Measurements from ENCODE around the gene ITGAE. TPM values are rescaled to one million over a fixed set of nuclear protein-coding genes. Genes with fewer than 3 reads are reported as not detected.

The ITGAE gene
- total RNA-seq, 2 donors from 2014 or later, result 9.1 to 12.9 TPM

DNA sequence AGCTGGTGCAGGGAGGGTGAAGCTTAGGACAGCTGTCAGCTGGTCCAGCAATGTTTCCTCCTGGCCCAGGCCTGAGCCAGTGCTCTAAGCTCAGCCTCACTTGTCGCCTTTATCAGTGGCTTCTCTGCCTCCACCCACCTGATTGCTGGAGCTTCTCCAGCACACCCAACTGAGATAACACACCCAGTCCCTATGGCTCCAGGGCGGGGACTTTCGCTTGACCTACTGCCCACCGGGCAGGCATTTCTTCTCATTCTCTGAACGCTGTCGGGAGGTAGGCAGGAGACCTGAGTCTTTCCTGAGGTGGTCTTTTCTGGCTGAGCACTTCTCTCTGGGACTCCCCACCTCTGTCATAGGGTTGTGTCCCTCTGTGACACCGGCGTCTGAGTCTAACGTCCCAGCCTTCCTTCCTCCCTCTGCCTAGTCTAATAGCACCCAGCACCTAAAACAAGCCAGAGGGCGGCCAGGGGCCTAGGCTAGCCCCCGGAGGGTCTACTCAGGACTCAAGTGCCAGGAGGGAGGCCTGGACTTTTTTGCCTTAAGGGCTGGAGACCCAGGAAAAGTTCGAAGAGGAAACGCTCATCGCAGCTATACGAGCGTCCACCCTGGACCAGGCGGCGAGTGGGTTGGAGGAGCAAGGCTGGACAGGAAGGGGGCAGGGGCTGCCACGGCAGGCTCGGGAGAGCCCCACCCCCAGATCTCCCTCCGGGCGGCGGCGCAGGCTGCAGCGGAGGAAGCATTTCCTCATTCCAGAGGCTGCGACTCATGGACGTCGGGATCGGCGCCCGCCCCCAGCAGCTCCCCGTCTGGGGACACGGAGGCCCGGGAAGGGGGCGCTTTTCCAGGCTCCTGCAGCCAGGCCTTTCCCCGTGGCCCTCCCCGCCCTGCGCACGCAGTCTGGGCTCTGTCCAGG, 133.4 kb downstream of the ITGAE start:
- H3K4me1 ChIP-seq, result peaks cover 42% of the 10 kb centered on the region
- peak overlapping the region; percentile 72 to 83 for H3K4me3 ChIP-seq
- no peaks in the 10 kb centered on the region for H3K9me3 ChIP-seq
- 2 to 4% methylated on average over 12 to 37 of the region's 39 CpGs for WGBS, 2 donors
- TF ChIP-seq POLR2A (IDR thresholded peaks at IDR 0.05), result no peak
- TF ChIP-seq, protein P1, sequence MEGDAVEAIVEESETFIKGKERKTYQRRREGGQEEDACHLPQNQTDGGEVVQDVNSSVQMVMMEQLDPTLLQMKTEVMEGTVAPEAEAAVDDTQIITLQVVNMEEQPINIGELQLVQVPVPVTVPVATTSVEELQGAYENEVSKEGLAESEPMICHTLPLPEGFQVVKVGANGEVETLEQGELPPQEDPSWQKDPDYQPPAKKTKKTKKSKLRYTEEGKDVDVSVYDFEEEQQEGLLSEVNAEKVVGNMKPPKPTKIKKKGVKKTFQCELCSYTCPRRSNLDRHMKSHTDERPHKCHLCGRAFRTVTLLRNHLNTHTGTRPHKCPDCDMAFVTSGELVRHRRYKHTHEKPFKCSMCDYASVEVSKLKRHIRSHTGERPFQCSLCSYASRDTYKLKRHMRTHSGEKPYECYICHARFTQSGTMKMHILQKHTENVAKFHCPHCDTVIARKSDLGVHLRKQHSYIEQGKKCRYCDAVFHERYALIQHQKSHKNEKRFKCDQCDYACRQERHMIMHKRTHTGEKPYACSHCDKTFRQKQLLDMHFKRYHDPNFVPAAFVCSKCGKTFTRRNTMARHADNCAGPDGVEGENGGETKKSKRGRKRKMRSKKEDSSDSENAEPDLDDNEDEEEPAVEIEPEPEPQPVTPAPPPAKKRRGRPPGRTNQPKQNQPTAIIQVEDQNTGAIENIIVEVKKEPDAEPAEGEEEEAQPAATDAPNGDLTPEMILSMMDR (IDR thresholded peaks at IDR 0.05), result no peak
- no peaks in the 10 kb centered on the region for H3K27me3 ChIP-seq
- ATAC-seq (peak; percentile 81), DNase-seq (peak; percentile 87 to 91 (median 88))
- intact Hi-C loops (cut with DNase I), result no loop called here
- peak overlapping the region; percentile 96 to 100 (median 100) for H3K27ac ChIP-seq
- peaks cover 6 to 10% of the 10 kb centered on the region in 2 donors for H3K36me3 ChIP-seq (replicated peaks in 1 of 2; ENCODE audit: insufficient read depth in 1 of 2, low read depth in 2 of 2)

DNA sequence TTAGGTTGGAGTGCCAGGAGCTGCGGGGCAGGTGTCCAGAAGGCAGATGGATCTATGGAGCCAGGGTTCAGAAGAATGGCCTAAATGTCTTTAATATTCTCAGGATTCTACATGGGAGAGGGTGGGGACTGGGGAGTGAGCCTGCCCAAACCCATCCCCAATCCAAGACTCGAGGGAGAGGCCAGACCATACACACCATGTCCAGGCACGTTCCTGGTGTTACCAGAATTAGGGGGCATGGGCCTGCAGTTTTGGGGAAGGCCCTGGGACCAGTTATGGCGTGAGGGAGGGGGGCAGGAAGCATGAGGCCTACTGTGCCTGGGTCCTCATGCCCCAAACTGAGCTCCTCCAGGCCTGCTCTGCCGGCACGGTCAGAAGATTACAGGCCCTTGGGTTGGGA, 134.5 kb downstream of the ITGAE start:
- Histone ChIP-seq H3K9me3 (no peaks in the 10 kb centered on the region), H3K36me3 (replicated peaks in 1 of 2; ENCODE audit: insufficient read depth in 1 of 2, low read depth in 2 of 2) (peaks cover 6 to 10% of the 10 kb centered on the region in 2 donors), H3K27ac (peak overlapping the region; percentile 21 to 100 (median 98)), H3K4me3 (no peak overlapping the region), H3K27me3 (no peaks in the 10 kb centered on the region), H3K4me1 (peaks cover 42% of the 10 kb centered on the region)
- intact Hi-C loops (cut with DNase I), result no loop called here
- ATAC-seq (no peak), DNase-seq (no peak)
- 65 to 85% methylated on average over 6 of the region's 6 CpGs for WGBS, 2 donors
- TF ChIP-seq, protein P1 (IDR thresholded peaks at IDR 0.05), result no peak
- no peak for TF ChIP-seq POLR2A (IDR thresholded peaks at IDR 0.05)

DNA sequence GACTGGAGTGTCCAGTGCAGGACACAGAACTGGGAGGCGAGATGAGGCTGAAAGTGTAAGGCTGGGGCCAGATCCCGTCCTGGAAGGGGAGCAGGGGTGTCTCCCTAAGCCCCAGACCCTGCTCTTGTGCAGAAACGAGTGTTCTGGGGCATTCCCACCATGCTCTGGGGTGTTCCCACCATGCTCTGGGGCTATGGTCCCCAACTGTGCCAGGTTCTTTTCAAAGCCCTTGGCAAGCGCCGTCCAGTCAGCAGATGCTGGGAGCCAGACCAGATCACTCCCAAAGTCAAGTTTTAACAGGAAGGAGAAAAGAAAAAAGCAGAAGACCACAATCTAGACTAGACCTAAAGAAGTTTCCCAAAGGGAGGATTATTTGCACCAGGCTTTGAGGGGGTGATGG, 135.2 kb downstream of the ITGAE start:
- no peak overlapping the region for H3K4me3 ChIP-seq
- H3K36me3 ChIP-seq (replicated peaks in 1 of 2; ENCODE audit: insufficient read depth in 1 of 2, low read depth in 2 of 2), result peaks cover 6 to 10% of the 10 kb centered on the region in 2 donors
- WGBS, 2 donors, result 58 to 71% methylated on average over 5 of the region's 5 CpGs
- peak overlapping the region in 1 of 4 donors; percentile 34 for H3K27ac ChIP-seq
- intact Hi-C loops (cut with DNase I), result no loop called here
- no peaks in the 10 kb centered on the region for H3K27me3 ChIP-seq
- no peaks in the 10 kb centered on the region for H3K9me3 ChIP-seq
- TF ChIP-seq, protein P1 (IDR thresholded peaks at IDR 0.05), result no peak
- TF ChIP-seq POLR2A (IDR thresholded peaks at IDR 0.05), result no peak
- no peak for ATAC-seq
- no peak for DNase-seq
- peaks cover 42% of the 10 kb centered on the region for H3K4me1 ChIP-seq

Other genes with a start within 250 kb of the ITGAE start
- under 1 TPM in 1 of 2 donors, not detected in 1; 0.33 TPM for gene TRPV3, start 243.4 kb downstream of the ITGAE start, total RNA-seq
- gene TRPV1, start 191.8 kb downstream of the ITGAE start, total RNA-seq, result 1 to 10 TPM; 4.4 to 6.3 TPM
- 10 to 100 TPM; 10.4 to 15.2 TPM for gene SHPK, start 164.9 kb downstream of the ITGAE start, total RNA-seq
- gene CTNS, start 164.4 kb downstream of the ITGAE start, total RNA-seq, result 10 to 100 TPM; 15.8 to 29.3 TPM
- gene TAX1BP3, start 132.6 kb downstream of the ITGAE start, total RNA-seq, result 10 to 100 TPM; 72.9 to 82.7 TPM
- gene EMC6, start 132.4 kb downstream of the ITGAE start, total RNA-seq, result 1 to 10 TPM; 5.9 to 8.3 TPM
- under 1 TPM; 0.52 to 0.99 TPM for gene P2RX5, start 105.0 kb downstream of the ITGAE start, total RNA-seq
- gene HASPIN, start 77.3 kb downstream of the ITGAE start, total RNA-seq, result not detected
- gene NCBP3, start 45.1 kb upstream of the ITGAE start, total RNA-seq, result 10 to 100 TPM; 23.4 to 34.2 TPM
- gene CAMKK1, start 91.9 kb upstream of the ITGAE start, total RNA-seq, result 1 to 10 TPM; 9.2 to 9.3 TPM
- gene P2RX1, start 115.3 kb upstream of the ITGAE start, total RNA-seq, result 10 to 100 TPM; 39.2 to 45.4 TPM
- gene ATP2A3, start 163.2 kb upstream of the ITGAE start, total RNA-seq, result 10 to 100 TPM; 43.8 to 49.5 TPM